ENCODE data around the gene SHOC1. TPM values are rescaled to one million over a fixed set of nuclear protein-coding genes. Genes with fewer than 3 reads are reported as not detected.
"Not testable (repeated sequence)": the region's sequence is repeated elsewhere in the genome, so short reads cannot be mapped to it uniquely, and the experiment has no call there.

Gene SHOC1
- total RNA-seq, 1 donor from 2014 or later, result not detected

GRCh38 chr9:111815285-111816070 is 20.7 kb upstream of the SHOC1 start:
- no peak overlapping the region for H3K27ac Mint-ChIP-seq (ENCODE audit: unreplicated experiment)

DNA sequence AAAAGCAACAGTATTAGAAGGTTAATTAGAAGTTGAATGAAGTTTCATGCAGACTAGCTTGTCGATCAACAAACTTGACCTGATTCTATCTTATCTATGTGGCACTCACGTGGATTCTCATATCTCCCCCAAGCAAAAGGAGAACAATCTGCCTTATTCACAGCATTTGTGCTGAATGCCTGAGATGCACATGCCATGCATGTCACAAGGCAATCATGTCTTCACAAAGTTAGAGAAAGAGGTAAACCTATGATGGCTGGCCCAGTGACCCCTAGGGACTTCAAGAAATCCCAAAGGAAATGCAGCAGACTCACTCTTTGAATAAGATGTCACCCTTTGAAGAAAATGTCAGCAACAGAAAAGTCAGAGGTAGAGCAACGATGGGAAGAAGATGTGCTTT is 17.6 kb upstream of the SHOC1 start:
- H3K4me1 Mint-ChIP-seq, result peaks cover 8% of the 10 kb centered on the region
- H3K4me3 Mint-ChIP-seq, result no peak overlapping the region
- DNase-seq (ENCODE audit: low read depth, low spot score), result no peak
- H3K27me3 Mint-ChIP-seq (ENCODE audit: low read depth), result no peaks in the 10 kb centered on the region
- no peak overlapping the region for H3K27ac Mint-ChIP-seq (ENCODE audit: unreplicated experiment)
- no peak for TF ChIP-seq CTCF (conservative IDR thresholded peaks at IDR 0.05)
- H3K9me3 Mint-ChIP-seq, result no peaks in the 10 kb centered on the region
- H3K36me3 Mint-ChIP-seq (ENCODE audit: low read depth), result no peaks in the 10 kb centered on the region

More at GRCh38 chr9:111815285-111816070, 20.7 kb upstream of the SHOC1 start:
- no peak for TF ChIP-seq CTCF (conservative IDR thresholded peaks at IDR 0.05)
- Mint-ChIP-seq H3K27me3 (ENCODE audit: low read depth) (no peaks in the 10 kb centered on the region), H3K36me3 (ENCODE audit: low read depth) (no peaks in the 10 kb centered on the region), H3K4me3 (no peak overlapping the region), H3K9me3 (no peaks in the 10 kb centered on the region), H3K4me1 (peaks cover 8% of the 10 kb centered on the region)
- no peak for DNase-seq (ENCODE audit: low read depth, low spot score)

GRCh38 chr9:111810908-111811307 is 16.2 kb upstream of the SHOC1 start:
- H3K27me3 Mint-ChIP-seq (ENCODE audit: low read depth), result no peaks in the 10 kb centered on the region
- no peaks in the 10 kb centered on the region for H3K9me3 Mint-ChIP-seq
- no peak overlapping the region for H3K27ac Mint-ChIP-seq (ENCODE audit: unreplicated experiment)
- no peak for DNase-seq (ENCODE audit: low read depth, low spot score)
- H3K36me3 Mint-ChIP-seq (ENCODE audit: low read depth), result no peaks in the 10 kb centered on the region
- peaks cover 7% of the 10 kb centered on the region for H3K4me1 Mint-ChIP-seq
- H3K4me3 Mint-ChIP-seq, result no peak overlapping the region
- TF ChIP-seq CTCF (conservative IDR thresholded peaks at IDR 0.05), result no peak

GRCh38 chr9:111810415-111810814 is 15.7 kb upstream of the SHOC1 start:
- H3K27me3 Mint-ChIP-seq (ENCODE audit: low read depth); H3K4me3 Mint-ChIP-seq; H3K9me3 Mint-ChIP-seq; H3K4me1 Mint-ChIP-seq; DNase-seq (ENCODE audit: low read depth, low spot score); H3K36me3 Mint-ChIP-seq (ENCODE audit: low read depth); H3K27ac Mint-ChIP-seq (ENCODE audit: unreplicated experiment): not testable (repeated sequence)

DNA sequence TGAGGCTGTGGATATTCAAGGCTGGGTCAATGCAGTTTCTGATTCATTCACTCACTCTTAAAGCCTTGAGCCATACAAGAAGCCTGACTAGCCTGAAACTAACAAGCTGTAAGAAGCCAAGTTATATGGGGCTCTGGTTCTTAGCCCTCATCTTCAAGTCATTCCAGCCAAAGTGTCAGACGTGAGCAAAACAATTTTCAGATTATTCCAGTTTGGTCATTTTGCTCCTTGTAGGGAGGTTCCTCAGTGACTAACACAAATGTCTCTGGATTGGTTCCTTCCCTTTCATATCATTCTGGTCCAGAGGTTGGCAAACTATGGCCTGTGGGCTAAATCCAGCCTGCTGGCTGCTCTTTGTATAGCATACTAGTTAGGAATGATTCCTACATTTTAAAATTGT is 12.5 kb upstream of the SHOC1 start:
- DNase-seq (ENCODE audit: low read depth, low spot score), result no peak
- no peak overlapping the region for H3K27ac Mint-ChIP-seq (ENCODE audit: unreplicated experiment)
- no peaks in the 10 kb centered on the region for H3K27me3 Mint-ChIP-seq (ENCODE audit: low read depth)
- H3K36me3 Mint-ChIP-seq (ENCODE audit: low read depth), result no peaks in the 10 kb centered on the region
- no peaks in the 10 kb centered on the region for H3K4me1 Mint-ChIP-seq
- H3K4me3 Mint-ChIP-seq, result no peak overlapping the region
- no peak for TF ChIP-seq CTCF (conservative IDR thresholded peaks at IDR 0.05)
- H3K9me3 Mint-ChIP-seq, result no peaks in the 10 kb centered on the region

GRCh38 chr9:111806259-111806658 is 11.5 kb upstream of the SHOC1 start:
- no peaks in the 10 kb centered on the region for H3K36me3 Mint-ChIP-seq (ENCODE audit: low read depth)
- no peaks in the 10 kb centered on the region for H3K9me3 Mint-ChIP-seq
- H3K4me1 Mint-ChIP-seq, result no peaks in the 10 kb centered on the region
- H3K27ac Mint-ChIP-seq (ENCODE audit: unreplicated experiment), result no peak overlapping the region
- no peak for DNase-seq (ENCODE audit: low read depth, low spot score)
- H3K27me3 Mint-ChIP-seq (ENCODE audit: low read depth), result no peaks in the 10 kb centered on the region
- H3K4me3 Mint-ChIP-seq, result no peak overlapping the region
- TF ChIP-seq CTCF (conservative IDR thresholded peaks at IDR 0.05), result no peak

Data from neural crest cell (in vitro differentiated cells).